Caco-2 (cell line): Measurements from ENCODE around the gene SCAF8. TPM values are rescaled to one million over a fixed set of nuclear protein-coding genes. Genes with fewer than 3 reads are reported as not detected.
A peak's percentile ranks its signal among the peaks of the same experiment; 100 is the strongest.

Experiments used
- BruUV-seq: library from RNA; stranded (reverse); fragments of 400-500 nt; replicated peaks from 2 replicates; lab custom pipeline; 2021; lab: Mats Ljungman, UMichigan
- CTCF ChIA-PET: fragments of 300-600 bp; sonication (Branson Sonifier 250); formaldehyde crosslinking; loops from one replicate; lab custom pipeline; 2022; ENCODE audit warnings: antibody characterized with exemption; lab: Charles Lee
- POLR2A ChIA-PET: fragments of 300-600 bp; sonication (Branson Sonifier 250); formaldehyde crosslinking; loops from one replicate; lab custom pipeline; 2022; ENCODE audit warnings: antibody characterized with exemption; lab: Charles Lee
- DNase-seq, 2 experiments: peaks; one replicate each; pipeline versions ENCODE4 v3.0.0 to v3.0.0-alpha.2; 2020 to 2022
- H3K27me3 ChIP-seq: replicated peaks from 2 replicates; pipeline ENCODE4 v1.6.0; 2011; ENCODE audit warnings: low read length; ENCODE audit not compliant: control insufficient read depth, insufficient read depth
- H3K36me3 ChIP-seq: 2 replicates; pipeline ENCODE4 v1.5.1; 2011; ENCODE audit warnings: low read length; ENCODE audit not compliant: control insufficient read depth, insufficient read depth
- H3K4me1 ChIP-seq: fragments of 250-450 bp; sonication (Bioruptor Pico); 2 replicates; pipeline ENCODE4 v1.5.1; 2020; ENCODE audit warnings: mild to moderate bottlenecking
- H3K4me3 ChIP-seq: 2 replicates; pipeline ENCODE4 v1.5.1; 2011; ENCODE audit warnings: low read depth, mild to moderate bottlenecking, control low read depth, low read length
- H3K9me3 ChIP-seq: fragments of 250-450 bp; sonication (Bioruptor Pico); 2 replicates; pipeline ENCODE4 v1.5.1; 2020; ENCODE audit warnings: mild to moderate bottlenecking, moderate library complexity
- H3K27ac Mint-ChIP-seq: one replicate; pipeline ENCODE4 v1.8.0; 2022; ENCODE audit warnings: mixed read lengths; ENCODE audit not compliant: unreplicated experiment
- H3K27me3 Mint-ChIP-seq: one replicate; pipeline ENCODE4 v1.8.0; 2022; ENCODE audit warnings: mixed read lengths; ENCODE audit not compliant: insufficient read depth, unreplicated experiment
- H3K36me3 Mint-ChIP-seq: one replicate; pipeline ENCODE4 v1.8.0; 2022; ENCODE audit warnings: mild to moderate bottlenecking, mixed read lengths; ENCODE audit not compliant: insufficient read depth, unreplicated experiment
- H3K4me1 Mint-ChIP-seq: one replicate; pipeline ENCODE4 v1.8.0; 2022; ENCODE audit warnings: low read depth, mixed read lengths; ENCODE audit not compliant: unreplicated experiment
- H3K4me3 Mint-ChIP-seq: one replicate; pipeline ENCODE4 v1.8.0; 2022; ENCODE audit warnings: mild to moderate bottlenecking, moderate library complexity, mixed read lengths; ENCODE audit not compliant: unreplicated experiment
- H3K9me3 Mint-ChIP-seq: one replicate; pipeline ENCODE4 v1.8.0; 2022; ENCODE audit warnings: mixed read lengths; ENCODE audit not compliant: unreplicated experiment
- intact Hi-C: fragments of 100-400 bp; cut with micrococcal nuclease; formaldehyde crosslinking; loops from one replicate; pipeline ENCODE4 v1.10.0; 2022; ENCODE audit not compliant: unreplicated experiment
- total RNA-seq: library from RNA; stranded (reverse); gene quantifications from 2 replicates; pipeline ENCODE4 v1.2.3, GENCODE V29; 2022
- TF ChIP-seq, protein P1 (sequence below), 2 experiments: fragments of 200-600 bp in 1 of 2; IDR thresholded peaks; 1 replicate in 1 of 2; 2 replicates in 1 of 2; pipeline versions ENCODE4 v1.5.1 to v1.8.0; 2011 to 2022; ENCODE audit warnings: antibody characterized with exemption in 1 of 2, control low read depth in 1 of 2, inconsistent platforms in 1 of 2, low read depth in 1 of 2, low read length in 1 of 2, mild to moderate bottlenecking in 1 of 2, moderate library complexity in 1 of 2; ENCODE audit not compliant: insufficient read depth in 1 of 2, severe bottlenecking in 1 of 2, unreplicated experiment in 1 of 2

The SCAF8 gene
- total RNA-seq, 1 experiment from 2014 or later: 45.2 TPM

DNA sequence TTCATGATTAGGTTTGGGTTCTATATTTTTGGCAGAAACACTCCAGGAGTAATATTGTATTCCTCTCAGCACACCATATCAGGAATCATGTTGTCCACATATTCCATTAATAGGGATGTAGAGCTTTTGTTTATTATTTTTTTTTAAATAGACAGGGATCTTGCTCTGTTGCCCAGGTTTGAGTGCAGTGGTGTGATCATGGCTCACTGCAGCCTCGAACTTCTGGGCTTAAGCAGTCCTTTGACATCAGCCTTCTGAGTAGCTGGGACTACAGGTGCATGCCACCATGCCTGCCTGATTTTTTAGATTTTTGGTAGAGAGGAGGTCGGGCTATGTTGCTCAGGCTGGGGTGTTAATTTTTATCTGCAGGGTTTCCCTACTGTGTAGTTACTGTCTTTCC is 12.0 kb downstream of the SCAF8 start:
- DNase-seq: no peak
- Mint-ChIP-seq H3K27ac (no peak overlapping the region), H3K27me3 (no peaks in the 10 kb centered on the region), H3K9me3 (no peaks in the 10 kb centered on the region), H3K4me3 (no peak overlapping the region), H3K36me3 (peaks cover 22% of the 10 kb centered on the region), H3K4me1 (peaks cover 11% of the 10 kb centered on the region)
- Histone ChIP-seq H3K36me3 (no peaks in the 10 kb centered on the region), H3K9me3 (no peaks in the 10 kb centered on the region), H3K4me1 (0 out of 2 replicates have a peak, but pooled peaks cover 12% of the 10 kb centered on the region), H3K27me3 (no peaks in the 10 kb centered on the region), H3K4me3 (no peak overlapping the region)
- no TSS peak for BruUV-seq
- ChIA-PET CTCF (no interaction called here), POLR2A (no interaction called here)
- TF ChIP-seq, protein P1, sequence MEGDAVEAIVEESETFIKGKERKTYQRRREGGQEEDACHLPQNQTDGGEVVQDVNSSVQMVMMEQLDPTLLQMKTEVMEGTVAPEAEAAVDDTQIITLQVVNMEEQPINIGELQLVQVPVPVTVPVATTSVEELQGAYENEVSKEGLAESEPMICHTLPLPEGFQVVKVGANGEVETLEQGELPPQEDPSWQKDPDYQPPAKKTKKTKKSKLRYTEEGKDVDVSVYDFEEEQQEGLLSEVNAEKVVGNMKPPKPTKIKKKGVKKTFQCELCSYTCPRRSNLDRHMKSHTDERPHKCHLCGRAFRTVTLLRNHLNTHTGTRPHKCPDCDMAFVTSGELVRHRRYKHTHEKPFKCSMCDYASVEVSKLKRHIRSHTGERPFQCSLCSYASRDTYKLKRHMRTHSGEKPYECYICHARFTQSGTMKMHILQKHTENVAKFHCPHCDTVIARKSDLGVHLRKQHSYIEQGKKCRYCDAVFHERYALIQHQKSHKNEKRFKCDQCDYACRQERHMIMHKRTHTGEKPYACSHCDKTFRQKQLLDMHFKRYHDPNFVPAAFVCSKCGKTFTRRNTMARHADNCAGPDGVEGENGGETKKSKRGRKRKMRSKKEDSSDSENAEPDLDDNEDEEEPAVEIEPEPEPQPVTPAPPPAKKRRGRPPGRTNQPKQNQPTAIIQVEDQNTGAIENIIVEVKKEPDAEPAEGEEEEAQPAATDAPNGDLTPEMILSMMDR (IDR thresholded peaks at IDR 0.05; ENCODE audit: insufficient read depth in 1 of 2, low read depth in 1 of 2, low read length in 1 of 2, severe bottlenecking in 1 of 2, unreplicated experiment in 1 of 2): no peak
- intact Hi-C loops: no loop called here

DNA sequence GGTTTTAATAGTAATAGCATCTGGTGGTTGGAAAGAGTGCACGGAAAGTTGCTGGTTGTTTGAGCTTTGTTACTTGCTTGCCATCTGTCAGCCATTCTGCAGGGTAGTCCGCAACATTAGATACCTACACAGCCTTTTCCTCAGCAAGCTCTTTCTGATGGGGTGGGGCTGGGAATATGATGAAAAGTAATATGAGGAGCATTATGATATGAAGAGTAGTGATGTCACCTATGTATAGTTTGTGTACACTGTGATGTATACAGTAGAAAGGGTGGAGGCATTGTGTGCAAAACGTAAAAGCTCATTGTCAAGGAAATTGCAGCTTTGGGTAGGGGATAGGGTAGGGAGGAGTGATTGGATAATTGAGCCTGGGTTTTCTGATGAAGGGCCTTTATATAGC is 16.1 kb downstream of the SCAF8 start:
- Mint-ChIP-seq H3K27me3 (no peaks in the 10 kb centered on the region), H3K36me3 (peaks cover 16% of the 10 kb centered on the region), H3K4me3 (peak overlapping the region; percentile 16), H3K27ac (peak overlapping the region; percentile 18), H3K9me3 (no peaks in the 10 kb centered on the region), H3K4me1 (peaks cover 11% of the 10 kb centered on the region)
- H3K4me1 ChIP-seq: peaks cover 17% of the 10 kb centered on the region; the same call in 1 of the 2 replicates
- no peaks in the 10 kb centered on the region for H3K27me3 ChIP-seq
- H3K36me3 ChIP-seq: no peaks in the 10 kb centered on the region
- no peak for DNase-seq
- POLR2A ChIA-PET: no interaction called here
- no TSS peak for BruUV-seq
- intact Hi-C loops: no loop called here
- CTCF ChIA-PET: no interaction called here
- TF ChIP-seq, protein P1 (IDR thresholded peaks at IDR 0.05; ENCODE audit: insufficient read depth in 1 of 2, low read depth in 1 of 2, low read length in 1 of 2, severe bottlenecking in 1 of 2, unreplicated experiment in 1 of 2): no peak
- H3K9me3 ChIP-seq: no peaks in the 10 kb centered on the region
- H3K4me3 ChIP-seq: no peak overlapping the region

DNA sequence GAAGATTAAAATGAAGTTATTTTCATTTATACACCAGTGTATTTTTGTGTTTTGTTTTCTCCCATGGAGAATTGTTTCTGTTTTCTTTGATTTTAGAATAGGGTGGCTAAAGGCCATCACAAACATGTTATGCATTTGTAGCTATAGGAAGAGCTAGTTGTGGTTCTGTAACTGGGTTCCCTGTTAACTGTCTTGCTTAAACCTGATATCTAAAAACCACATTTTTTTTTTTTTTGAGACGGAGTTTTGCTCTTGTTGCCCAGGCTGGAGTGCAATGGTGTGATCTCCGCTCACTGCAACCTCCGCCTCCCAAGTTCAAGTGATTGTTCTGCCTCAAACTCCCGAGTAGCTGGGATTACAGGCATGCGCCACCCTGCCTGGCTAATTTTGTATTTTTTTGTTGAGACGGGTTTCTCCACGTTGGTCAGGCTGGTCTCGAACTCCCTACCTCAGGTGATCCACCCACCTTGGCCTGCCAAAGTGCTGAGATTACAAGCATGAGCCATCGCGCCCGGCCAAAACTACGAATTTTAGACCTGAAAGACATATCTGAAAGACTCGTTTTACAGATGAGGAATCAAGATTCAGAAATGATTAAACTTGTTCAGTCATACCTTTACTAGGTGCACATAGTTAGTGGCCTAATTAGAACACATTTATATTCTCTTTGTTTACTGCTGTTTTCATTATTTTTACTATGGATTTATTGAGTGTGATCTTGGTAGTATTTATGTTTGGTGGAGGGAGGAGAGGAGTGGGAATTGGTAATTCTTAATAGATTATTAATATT is 18.0 kb downstream of the SCAF8 start:
- H3K36me3 Mint-ChIP-seq: peaks cover 16% of the 10 kb centered on the region
- H3K27ac Mint-ChIP-seq: no peak overlapping the region
- ChIA-PET POLR2A (no interaction called here), CTCF (no interaction called here)
- Histone ChIP-seq H3K9me3 (no peaks in the 10 kb centered on the region), H3K27me3 (no peaks in the 10 kb centered on the region), H3K36me3 (no peaks in the 10 kb centered on the region), H3K4me1 (peaks cover 15% of the 10 kb centered on the region; the same call in 1 of the 2 replicates), H3K4me3 (no peak overlapping the region)
- TF ChIP-seq, protein P1 (IDR thresholded peaks at IDR 0.05; ENCODE audit: insufficient read depth in 1 of 2, low read depth in 1 of 2, low read length in 1 of 2, severe bottlenecking in 1 of 2, unreplicated experiment in 1 of 2): no peak
- no peak overlapping the region for H3K4me3 Mint-ChIP-seq
- BruUV-seq: no TSS peak
- H3K4me1 Mint-ChIP-seq: peaks cover 18% of the 10 kb centered on the region
- H3K9me3 Mint-ChIP-seq: no peaks in the 10 kb centered on the region
- intact Hi-C loops: no loop called here
- no peaks in the 10 kb centered on the region for H3K27me3 Mint-ChIP-seq
- DNase-seq: no peak
